ENCODE results near the gene MRPL36. TPM values are rescaled to one million over a fixed set of nuclear protein-coding genes. Genes with fewer than 3 reads are reported as not detected.

MRPL36 gene
- total RNA-seq, 1 donor from 2014 or later = 38.0 TPM

DNA sequence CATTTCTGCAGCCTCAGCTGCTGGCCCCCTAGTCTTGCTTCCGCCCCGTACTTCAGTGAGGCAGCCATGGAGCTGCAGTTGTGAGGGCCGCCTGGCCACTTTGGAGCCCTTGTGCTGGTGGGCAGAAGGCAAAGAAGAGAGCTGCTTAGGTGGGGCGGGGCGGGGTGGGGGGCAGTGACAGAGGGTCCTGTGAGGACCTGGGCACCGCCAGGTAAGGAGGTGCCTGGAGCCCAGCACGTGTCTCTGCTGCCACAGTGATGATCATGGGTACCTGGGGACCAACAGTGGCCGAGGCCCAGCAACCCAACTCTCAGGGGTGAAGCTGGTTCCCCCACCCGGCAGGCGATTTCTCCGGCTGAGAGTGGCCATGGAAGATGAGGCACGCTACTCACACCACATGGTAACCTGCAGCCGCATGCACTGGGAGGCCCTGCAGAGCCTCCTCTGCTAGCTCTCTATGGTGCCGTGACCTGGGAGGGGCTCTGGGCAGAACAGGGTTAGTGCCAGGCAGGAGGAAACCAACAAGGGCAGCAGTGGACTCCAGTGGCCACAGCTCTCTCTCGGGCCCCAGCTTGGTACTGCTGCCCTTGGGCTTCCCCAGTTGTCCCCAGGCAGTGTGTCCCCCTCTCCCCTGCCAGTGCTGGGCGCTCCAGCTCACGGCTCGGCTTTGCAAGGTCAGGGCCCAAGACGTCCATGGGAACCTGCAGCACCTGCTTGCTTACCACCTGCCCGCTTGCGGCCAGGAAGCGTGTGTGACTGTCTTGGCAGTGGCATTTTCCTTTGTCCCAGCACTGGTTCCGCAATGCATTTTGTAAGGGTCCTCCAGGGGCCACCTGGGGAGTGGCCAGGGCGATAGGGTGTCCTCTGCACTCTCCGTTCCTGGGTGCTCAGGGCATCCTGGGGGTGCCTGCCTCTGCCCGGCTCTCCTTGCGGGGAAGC, 25.5 kb upstream of the MRPL36 start:
- DNase-seq (ENCODE audit: low spot score in 2 of 2, unreplicated experiment in 2 of 2) = no peak
- peaks cover 30% of the 10 kb centered on the region for H3K36me3 Mint-ChIP-seq
- no peaks in the 10 kb centered on the region for H3K9me3 Mint-ChIP-seq
- no peak overlapping the region for H3K4me3 Mint-ChIP-seq
- no peaks in the 10 kb centered on the region for H3K27me3 Mint-ChIP-seq (ENCODE audit: low read depth)
- H3K4me1 Mint-ChIP-seq = no peaks in the 10 kb centered on the region
- H3K27ac Mint-ChIP-seq = no peak overlapping the region
- TF ChIP-seq, protein P1, sequence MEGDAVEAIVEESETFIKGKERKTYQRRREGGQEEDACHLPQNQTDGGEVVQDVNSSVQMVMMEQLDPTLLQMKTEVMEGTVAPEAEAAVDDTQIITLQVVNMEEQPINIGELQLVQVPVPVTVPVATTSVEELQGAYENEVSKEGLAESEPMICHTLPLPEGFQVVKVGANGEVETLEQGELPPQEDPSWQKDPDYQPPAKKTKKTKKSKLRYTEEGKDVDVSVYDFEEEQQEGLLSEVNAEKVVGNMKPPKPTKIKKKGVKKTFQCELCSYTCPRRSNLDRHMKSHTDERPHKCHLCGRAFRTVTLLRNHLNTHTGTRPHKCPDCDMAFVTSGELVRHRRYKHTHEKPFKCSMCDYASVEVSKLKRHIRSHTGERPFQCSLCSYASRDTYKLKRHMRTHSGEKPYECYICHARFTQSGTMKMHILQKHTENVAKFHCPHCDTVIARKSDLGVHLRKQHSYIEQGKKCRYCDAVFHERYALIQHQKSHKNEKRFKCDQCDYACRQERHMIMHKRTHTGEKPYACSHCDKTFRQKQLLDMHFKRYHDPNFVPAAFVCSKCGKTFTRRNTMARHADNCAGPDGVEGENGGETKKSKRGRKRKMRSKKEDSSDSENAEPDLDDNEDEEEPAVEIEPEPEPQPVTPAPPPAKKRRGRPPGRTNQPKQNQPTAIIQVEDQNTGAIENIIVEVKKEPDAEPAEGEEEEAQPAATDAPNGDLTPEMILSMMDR (IDR thresholded peaks at IDR 0.05; ENCODE audit: unreplicated experiment) = no peak

DNA sequence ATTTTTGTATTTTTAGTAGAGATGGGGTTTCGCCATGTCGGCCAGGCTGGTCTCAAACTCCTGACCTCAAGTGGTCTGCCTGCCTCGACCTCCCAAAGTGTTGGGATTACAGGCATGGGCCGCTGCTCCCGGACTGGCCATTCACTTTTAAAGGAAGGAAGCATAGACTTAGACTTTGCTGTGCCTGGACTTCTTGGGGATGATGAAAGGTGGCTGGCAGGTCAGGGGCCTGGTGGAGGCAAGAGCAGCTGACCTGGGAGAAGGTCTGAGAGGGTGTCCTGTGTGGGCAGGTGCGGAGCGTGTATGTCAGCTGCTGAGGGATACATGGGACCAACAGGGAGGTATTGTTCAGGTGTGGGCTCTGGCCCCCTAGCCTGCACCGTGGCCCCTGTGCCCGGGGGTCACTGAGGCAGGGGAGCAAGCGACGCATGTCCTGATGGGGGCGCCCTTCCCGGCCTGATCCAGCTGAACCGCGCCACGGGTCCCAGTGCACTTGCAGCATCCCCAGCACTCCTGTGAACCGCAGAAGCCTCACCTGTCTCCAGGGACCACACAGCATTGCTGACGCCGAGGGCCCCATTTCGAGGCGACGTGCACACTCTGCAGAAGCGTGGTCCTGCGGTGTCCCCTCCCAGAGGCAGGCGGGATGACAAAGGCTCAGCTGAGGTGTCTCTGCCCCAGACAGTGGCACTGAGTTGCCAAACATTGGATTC, 24.6 kb upstream of the MRPL36 start:
- Mint-ChIP-seq H3K4me3 (no peak overlapping the region), H3K9me3 (peaks cover 2% of the 10 kb centered on the region), H3K4me1 (no peaks in the 10 kb centered on the region), H3K36me3 (peaks cover 39% of the 10 kb centered on the region), H3K27ac (no peak overlapping the region), H3K27me3 (ENCODE audit: low read depth) (no peaks in the 10 kb centered on the region)
- DNase-seq (ENCODE audit: low spot score in 2 of 2, unreplicated experiment in 2 of 2) = no peak
- TF ChIP-seq, protein P1 (IDR thresholded peaks at IDR 0.05; ENCODE audit: unreplicated experiment) = no peak

DNA sequence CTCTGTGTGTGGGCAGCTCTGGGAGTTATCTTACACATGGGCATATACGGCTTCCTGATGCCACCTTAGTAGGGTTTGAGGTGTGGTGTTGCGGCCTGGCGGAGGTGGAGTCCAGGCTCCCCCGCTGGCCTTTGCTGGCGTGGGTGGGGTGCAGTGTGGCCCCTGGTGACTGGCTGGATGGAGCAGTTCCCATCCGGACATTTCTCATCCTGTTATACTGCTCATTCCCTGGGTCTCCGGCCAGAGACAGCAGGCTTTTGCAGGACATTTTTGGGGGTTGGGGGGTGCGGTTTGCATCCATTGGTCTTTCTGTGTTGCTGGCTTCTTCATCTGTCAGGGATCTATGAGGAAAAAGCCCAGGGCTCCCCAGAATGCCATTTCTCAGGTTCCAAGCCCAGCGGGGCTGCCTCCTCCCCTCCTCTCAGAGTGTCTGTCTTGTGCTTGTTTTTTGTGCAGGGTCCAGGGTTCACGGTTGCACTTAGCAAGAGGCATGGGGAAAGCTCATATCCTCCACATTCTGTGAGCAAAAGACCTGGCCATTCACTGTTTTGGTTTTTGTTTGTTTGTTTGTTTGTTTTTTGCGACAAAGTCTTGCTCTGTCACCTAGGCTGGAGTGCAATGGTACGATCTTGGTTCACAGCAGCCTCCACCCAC, 23.9 kb upstream of the MRPL36 start:
- Mint-ChIP-seq H3K9me3 (peaks cover 9% of the 10 kb centered on the region), H3K27me3 (ENCODE audit: low read depth) (no peaks in the 10 kb centered on the region), H3K4me3 (no peak overlapping the region), H3K27ac (no peak overlapping the region), H3K4me1 (no peaks in the 10 kb centered on the region), H3K36me3 (peaks cover 46% of the 10 kb centered on the region)
- DNase-seq (ENCODE audit: low spot score in 2 of 2, unreplicated experiment in 2 of 2) = no peak
- TF ChIP-seq, protein P1 (IDR thresholded peaks at IDR 0.05; ENCODE audit: unreplicated experiment) = no peak

DNA sequence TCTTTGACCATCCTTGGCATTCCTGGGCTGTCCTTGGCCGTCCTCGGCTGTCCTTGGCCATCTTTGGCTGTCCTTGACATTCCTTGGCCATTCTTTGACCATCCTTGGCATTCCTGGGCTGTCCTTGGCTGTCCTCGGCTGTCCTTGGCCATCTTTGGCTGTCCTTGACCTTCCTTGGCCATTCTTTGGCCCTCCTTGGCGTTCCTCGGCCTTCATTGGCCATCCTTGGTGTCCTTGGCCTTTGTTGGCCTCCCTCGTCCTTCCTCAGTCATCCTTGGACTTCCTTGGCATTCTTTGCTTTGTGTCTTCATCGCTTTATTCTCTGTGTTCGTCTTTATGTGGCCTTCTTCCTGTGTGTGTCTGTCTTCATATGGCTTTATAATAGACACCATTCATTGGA, 22.2 kb upstream of the MRPL36 start:
- H3K4me1 Mint-ChIP-seq = no peaks in the 10 kb centered on the region
- H3K9me3 Mint-ChIP-seq = peaks cover 15% of the 10 kb centered on the region
- TF ChIP-seq, protein P1 (IDR thresholded peaks at IDR 0.05; ENCODE audit: unreplicated experiment) = no peak
- no peak overlapping the region for H3K27ac Mint-ChIP-seq
- no peak overlapping the region for H3K4me3 Mint-ChIP-seq
- no peaks in the 10 kb centered on the region for H3K27me3 Mint-ChIP-seq (ENCODE audit: low read depth)
- DNase-seq (ENCODE audit: low spot score in 2 of 2, unreplicated experiment in 2 of 2) = no peak
- H3K36me3 Mint-ChIP-seq = peaks cover 61% of the 10 kb centered on the region

DNA sequence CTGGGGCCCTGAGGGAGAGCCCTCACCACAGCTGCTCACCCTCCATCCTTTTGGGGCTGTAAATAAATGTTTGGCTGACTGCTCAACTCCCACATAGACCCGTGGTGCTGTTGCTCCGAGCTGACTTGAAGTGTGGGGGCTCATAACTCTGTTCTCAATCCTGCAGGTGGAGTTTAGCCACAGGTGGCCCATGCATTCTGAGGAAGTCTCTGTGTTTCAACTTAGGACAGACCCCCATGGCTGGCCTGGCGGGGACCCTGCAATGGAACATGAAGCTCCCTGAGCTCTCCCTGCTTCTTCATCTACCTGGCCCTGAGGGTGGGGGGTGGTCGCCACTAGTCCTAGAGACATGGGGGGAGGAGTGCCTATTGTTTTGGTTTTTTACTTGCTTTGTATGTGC, 21.3 kb upstream of the MRPL36 start:
- peaks cover 15% of the 10 kb centered on the region for H3K9me3 Mint-ChIP-seq
- no peak for DNase-seq (ENCODE audit: low spot score in 2 of 2, unreplicated experiment in 2 of 2)
- no peak overlapping the region for H3K4me3 Mint-ChIP-seq
- no peaks in the 10 kb centered on the region for H3K27me3 Mint-ChIP-seq (ENCODE audit: low read depth)
- no peak overlapping the region for H3K27ac Mint-ChIP-seq
- H3K4me1 Mint-ChIP-seq = no peaks in the 10 kb centered on the region
- TF ChIP-seq, protein P1 (IDR thresholded peaks at IDR 0.05; ENCODE audit: unreplicated experiment) = no peak
- H3K36me3 Mint-ChIP-seq = peaks cover 66% of the 10 kb centered on the region

All from mesothelial cell of epicardium (in vitro differentiated cells).